ENCODE results near the gene MREG. TPM values are rescaled to one million over a fixed set of nuclear protein-coding genes. Genes with fewer than 3 reads are reported as not detected.

MREG gene
- total RNA-seq, 1 donor from 2014 or later, result 48.4 TPM

DNA sequence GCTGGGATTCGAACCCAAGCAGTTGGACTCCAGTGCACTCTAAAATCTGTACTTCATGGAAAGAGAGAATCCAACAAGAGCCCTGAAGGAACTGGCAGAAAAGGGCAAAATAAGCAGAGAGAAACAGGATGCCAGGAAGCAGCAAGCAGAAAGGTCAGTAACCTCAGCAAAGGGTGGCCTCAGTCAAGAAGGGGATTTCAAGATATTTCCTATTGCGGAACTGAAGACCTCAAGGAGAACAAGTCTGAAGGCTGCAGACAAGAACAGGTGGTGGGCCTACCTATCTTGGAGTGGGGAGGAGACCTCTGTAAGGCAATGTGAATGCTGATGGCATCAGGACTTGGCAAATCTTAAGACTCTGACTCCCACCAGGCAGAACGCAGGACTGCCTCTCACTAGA is 20.1 kb upstream of the MREG start:
- Mint-ChIP-seq H3K27me3 (ENCODE audit: unreplicated experiment) (peaks cover 9% of the 10 kb centered on the region), H3K4me1 (ENCODE audit: low read depth, unreplicated experiment) (peaks cover 26% of the 10 kb centered on the region), H3K27ac (ENCODE audit: unreplicated experiment) (peak overlapping the region; percentile 78), H3K4me3 (ENCODE audit: unreplicated experiment) (no peak overlapping the region), H3K36me3 (ENCODE audit: unreplicated experiment) (no peaks in the 10 kb centered on the region), H3K9me3 (ENCODE audit: unreplicated experiment) (peaks cover 8% of the 10 kb centered on the region)
- no peak for DNase-seq
- no peak for TF ChIP-seq CTCF (IDR thresholded peaks at IDR 0.05; ENCODE audit: partially characterized antibody, unreplicated experiment)

GRCh38 chr2:216031960-216032689 is 18.8 kb upstream of the MREG start:
- Mint-ChIP-seq H3K9me3 (ENCODE audit: unreplicated experiment) (peaks cover 8% of the 10 kb centered on the region), H3K27me3 (ENCODE audit: unreplicated experiment) (peaks cover 9% of the 10 kb centered on the region), H3K4me1 (ENCODE audit: low read depth, unreplicated experiment) (peaks cover 26% of the 10 kb centered on the region), H3K4me3 (ENCODE audit: unreplicated experiment) (no peak overlapping the region), H3K36me3 (ENCODE audit: unreplicated experiment) (no peaks in the 10 kb centered on the region), H3K27ac (ENCODE audit: unreplicated experiment) (no peak overlapping the region)
- no peak for DNase-seq
- TF ChIP-seq CTCF (IDR thresholded peaks at IDR 0.05; ENCODE audit: partially characterized antibody, unreplicated experiment), result no peak

DNA sequence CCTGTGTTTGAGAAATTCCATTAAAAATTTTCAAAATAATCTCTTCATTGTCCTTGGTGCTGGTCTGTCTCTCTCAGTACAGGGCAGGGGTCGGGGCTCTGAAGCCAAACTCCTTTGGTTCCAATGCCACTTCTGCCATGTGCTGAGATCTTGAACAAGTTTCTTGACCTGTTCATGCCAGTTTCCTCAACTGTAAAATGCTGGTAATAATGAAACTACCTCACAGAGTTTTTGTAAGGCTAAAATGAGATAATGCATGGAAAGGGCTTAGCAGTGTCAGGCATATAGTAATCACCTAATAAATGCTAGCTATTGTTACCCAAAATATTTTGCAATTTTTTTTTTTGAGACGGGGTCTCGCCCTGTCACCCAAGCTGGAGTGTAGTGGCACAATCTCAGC is 16.9 kb upstream of the MREG start:
- DNase-seq, result no peak
- Mint-ChIP-seq H3K27me3 (ENCODE audit: unreplicated experiment) (peaks cover 9% of the 10 kb centered on the region), H3K4me1 (ENCODE audit: low read depth, unreplicated experiment) (peaks cover 22% of the 10 kb centered on the region), H3K36me3 (ENCODE audit: unreplicated experiment) (no peaks in the 10 kb centered on the region), H3K9me3 (ENCODE audit: unreplicated experiment) (peaks cover 8% of the 10 kb centered on the region), H3K4me3 (ENCODE audit: unreplicated experiment) (no peak overlapping the region), H3K27ac (ENCODE audit: unreplicated experiment) (no peak overlapping the region)
- no peak for TF ChIP-seq CTCF (IDR thresholded peaks at IDR 0.05; ENCODE audit: partially characterized antibody, unreplicated experiment)

GRCh38 chr2:216029416-216030129 is 16.2 kb upstream of the MREG start:
- H3K36me3 Mint-ChIP-seq (ENCODE audit: unreplicated experiment), result no peaks in the 10 kb centered on the region
- TF ChIP-seq CTCF (IDR thresholded peaks at IDR 0.05; ENCODE audit: partially characterized antibody, unreplicated experiment), result no peak
- no peak overlapping the region for H3K4me3 Mint-ChIP-seq (ENCODE audit: unreplicated experiment)
- H3K9me3 Mint-ChIP-seq (ENCODE audit: unreplicated experiment), result peaks cover 8% of the 10 kb centered on the region
- H3K27me3 Mint-ChIP-seq (ENCODE audit: unreplicated experiment), result peaks cover 8% of the 10 kb centered on the region
- H3K4me1 Mint-ChIP-seq (ENCODE audit: low read depth, unreplicated experiment), result peaks cover 20% of the 10 kb centered on the region
- DNase-seq, result no peak
- no peak overlapping the region for H3K27ac Mint-ChIP-seq (ENCODE audit: unreplicated experiment)

- TF ChIP-seq CTCF (IDR thresholded peaks at IDR 0.05; ENCODE audit: partially characterized antibody, unreplicated experiment), result no peak
- no peak for DNase-seq
- no peaks in the 10 kb centered on the region for H3K27me3 Mint-ChIP-seq (ENCODE audit: unreplicated experiment)
- H3K27ac Mint-ChIP-seq (ENCODE audit: unreplicated experiment), result no peak overlapping the region
- H3K4me3 Mint-ChIP-seq (ENCODE audit: unreplicated experiment), result no peak overlapping the region
- no peaks in the 10 kb centered on the region for H3K36me3 Mint-ChIP-seq (ENCODE audit: unreplicated experiment)
- H3K4me1 Mint-ChIP-seq (ENCODE audit: low read depth, unreplicated experiment), result peaks cover 4% of the 10 kb centered on the region
- no peaks in the 10 kb centered on the region for H3K9me3 Mint-ChIP-seq (ENCODE audit: unreplicated experiment)
Observed at GRCh38 chr2:216024779-216025336, 11.5 kb upstream of the MREG start.

All from glutamatergic neuron (in vitro differentiated cells).